ENCODE data around the gene PGLYRP3.

PGLYRP3 gene

DNA sequence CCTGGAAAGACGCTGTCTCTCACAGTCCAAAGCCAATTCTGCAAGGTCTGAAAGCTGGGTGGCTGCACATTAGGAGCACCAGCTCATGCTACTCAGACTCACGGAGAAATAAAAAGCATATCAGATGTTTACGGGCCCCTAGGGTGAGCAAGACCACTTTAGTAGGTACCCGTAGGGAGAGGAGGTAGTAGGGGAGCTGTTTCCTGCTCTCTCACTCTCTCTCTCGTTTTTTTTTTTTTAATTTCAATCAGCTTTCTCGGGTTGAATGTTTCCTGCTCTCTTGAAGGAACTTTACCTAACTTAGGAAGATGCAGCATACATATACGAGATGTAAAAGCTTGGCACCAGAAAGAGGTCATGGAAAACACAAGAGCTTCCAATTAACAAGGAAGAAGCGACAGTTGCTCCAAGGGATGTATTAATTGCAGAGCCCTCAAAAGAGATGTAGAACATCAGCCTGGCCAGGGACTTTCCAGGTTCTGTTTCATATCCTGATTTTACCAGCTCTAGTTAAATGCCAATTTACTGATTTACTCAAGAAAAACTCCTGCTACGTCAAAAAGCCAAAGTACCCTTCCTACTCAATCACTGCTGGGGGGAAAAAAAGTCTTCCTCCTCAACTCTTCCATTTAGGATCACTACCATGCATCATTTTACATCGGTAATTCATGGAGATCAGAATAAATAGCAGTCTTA, 50.1 kb downstream of the PGLYRP3 start:
- in situ Hi-C loops (cut with MboI; ENCODE audit: low sequenced_read_pairs, unreplicated experiment) = no loop called here
- peak; percentile 41 for DNase-seq (ENCODE audit: low spot score)
- TF ChIP-seq, protein P1, sequence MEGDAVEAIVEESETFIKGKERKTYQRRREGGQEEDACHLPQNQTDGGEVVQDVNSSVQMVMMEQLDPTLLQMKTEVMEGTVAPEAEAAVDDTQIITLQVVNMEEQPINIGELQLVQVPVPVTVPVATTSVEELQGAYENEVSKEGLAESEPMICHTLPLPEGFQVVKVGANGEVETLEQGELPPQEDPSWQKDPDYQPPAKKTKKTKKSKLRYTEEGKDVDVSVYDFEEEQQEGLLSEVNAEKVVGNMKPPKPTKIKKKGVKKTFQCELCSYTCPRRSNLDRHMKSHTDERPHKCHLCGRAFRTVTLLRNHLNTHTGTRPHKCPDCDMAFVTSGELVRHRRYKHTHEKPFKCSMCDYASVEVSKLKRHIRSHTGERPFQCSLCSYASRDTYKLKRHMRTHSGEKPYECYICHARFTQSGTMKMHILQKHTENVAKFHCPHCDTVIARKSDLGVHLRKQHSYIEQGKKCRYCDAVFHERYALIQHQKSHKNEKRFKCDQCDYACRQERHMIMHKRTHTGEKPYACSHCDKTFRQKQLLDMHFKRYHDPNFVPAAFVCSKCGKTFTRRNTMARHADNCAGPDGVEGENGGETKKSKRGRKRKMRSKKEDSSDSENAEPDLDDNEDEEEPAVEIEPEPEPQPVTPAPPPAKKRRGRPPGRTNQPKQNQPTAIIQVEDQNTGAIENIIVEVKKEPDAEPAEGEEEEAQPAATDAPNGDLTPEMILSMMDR (IDR thresholded peaks at IDR 0.05; ENCODE audit: borderline replicate concordance, control extremely low read depth, extremely low read depth, insufficient read depth, missing control alignments) = no peak

- in situ Hi-C loops (cut with MboI; ENCODE audit: low sequenced_read_pairs, unreplicated experiment) = no loop called here
- DNase-seq (ENCODE audit: low spot score) = no peak
- TF ChIP-seq, protein P1 (IDR thresholded peaks at IDR 0.05; ENCODE audit: borderline replicate concordance, control extremely low read depth, extremely low read depth, insufficient read depth, missing control alignments) = no peak
These were observed 50.7 kb downstream of the PGLYRP3 start for GRCh38 chr1:153262070-153262366.

- peak; percentile 50 for DNase-seq (ENCODE audit: low spot score)
- in situ Hi-C loops (cut with MboI; ENCODE audit: low sequenced_read_pairs, unreplicated experiment) = no loop called here
- TF ChIP-seq, protein P1 (IDR thresholded peaks at IDR 0.05; ENCODE audit: borderline replicate concordance, control extremely low read depth, extremely low read depth, insufficient read depth, missing control alignments) = no peak
These were observed 51.3 kb downstream of the PGLYRP3 start for GRCh38 chr1:153261281-153262069.

- TF ChIP-seq, protein P1 (IDR thresholded peaks at IDR 0.05; ENCODE audit: borderline replicate concordance, control extremely low read depth, extremely low read depth, insufficient read depth, missing control alignments) = no peak
- peak; percentile 41 for DNase-seq (ENCODE audit: low spot score)
- in situ Hi-C loops (cut with MboI; ENCODE audit: low sequenced_read_pairs, unreplicated experiment) = no loop called here
These were observed 52.0 kb downstream of the PGLYRP3 start for GRCh38 chr1:153260585-153261280.

DNA sequence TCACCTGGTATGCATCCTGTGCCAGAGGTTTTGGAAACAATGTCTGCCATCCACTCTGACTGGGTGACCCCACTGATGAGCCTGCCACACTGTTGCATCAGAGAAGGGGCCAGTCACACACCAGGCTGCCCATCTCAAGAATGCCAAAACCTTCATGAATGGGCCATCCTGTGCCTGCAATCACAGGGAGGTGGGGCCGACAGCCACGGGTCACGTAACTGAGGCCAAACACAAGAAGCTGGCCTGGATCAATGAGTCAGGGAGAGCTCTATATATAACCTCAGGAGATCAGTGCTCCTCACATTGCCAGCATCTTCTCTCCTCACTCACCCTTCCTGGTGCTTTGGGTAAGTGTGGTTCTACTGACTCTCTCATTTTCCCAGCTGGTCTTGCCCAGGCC, 53.4 kb downstream of the PGLYRP3 start, which contains the start of gene LORICRIN:
TSS of gene LORICRIN (plus strand) at position 301 of the 400 bp plus-strand sequence. CDS start 1,263 bp downstream, outside the sequence.
- in situ Hi-C loops (cut with MboI; ENCODE audit: low sequenced_read_pairs, unreplicated experiment) = no loop called here

DNA sequence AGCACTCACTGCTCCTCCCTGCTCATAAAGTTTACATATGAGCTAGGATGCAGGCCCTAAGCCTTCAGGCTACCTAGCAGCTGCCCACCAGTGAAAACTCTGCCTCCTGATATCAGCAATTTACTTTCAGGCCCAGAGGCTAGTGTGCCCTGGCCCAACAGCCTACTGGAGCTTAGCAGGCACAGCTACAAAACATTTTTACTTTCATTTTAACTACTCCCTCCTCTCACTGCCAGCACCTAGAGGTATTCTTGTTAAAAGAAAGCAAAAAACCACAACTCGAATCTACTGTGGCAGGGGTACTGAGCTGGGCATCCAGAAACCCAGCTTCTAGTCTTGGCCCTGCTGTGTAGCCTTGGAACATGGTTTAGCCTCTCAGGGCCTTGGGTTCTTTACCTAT, 59.1 kb downstream of the PGLYRP3 start:
- DNase-seq (ENCODE audit: low spot score) = no peak
- TF ChIP-seq, protein P1 (IDR thresholded peaks at IDR 0.05; ENCODE audit: borderline replicate concordance, control extremely low read depth, extremely low read depth, insufficient read depth, missing control alignments) = no peak
- in situ Hi-C loops (cut with MboI; ENCODE audit: low sequenced_read_pairs, unreplicated experiment) = no loop called here

More for the DNA sequence above, 53.4 kb downstream of the PGLYRP3 start, which contains the start of gene LORICRIN:
- DNase-seq (ENCODE audit: low spot score) = no peak
- TF ChIP-seq, protein P1 (IDR thresholded peaks at IDR 0.05; ENCODE audit: borderline replicate concordance, control extremely low read depth, extremely low read depth, insufficient read depth, missing control alignments) = no peak
